ENCODE measurements around the gene ZNF804A. TPM values are rescaled to one million over a fixed set of nuclear protein-coding genes. Genes with fewer than 3 reads are reported as not detected.

Gene ZNF804A
- total and polyA plus RNA-seq, 9 donors: 0.07 to 0.28 (median 0.18) TPM; not detected in 3

GRCh38 chr2:184679219-184680018 lies 81.1 kb downstream of the ZNF804A start:
- intact Hi-C loops (cut with DNase I): no loop called here
- TF ChIP-seq POLR2A (IDR thresholded peaks at IDR 0.05) (no peak), EP300 (IDR thresholded peaks at IDR 0.05) (no peak), CTCF (IDR thresholded peaks at IDR 0.05) (no peak)
- Histone ChIP-seq H3K4me1 (ENCODE audit: insufficient read depth) (no peaks in the 10 kb centered on the region), H3K27me3 (no peaks in the 10 kb centered on the region), H3K4me3 (no peak overlapping the region), H3K36me3 (no peaks in the 10 kb centered on the region), H3K27ac (no peak overlapping the region), H3K9me3 (no peaks in the 10 kb centered on the region)
- WGBS, 3 donors: 88 to 97% (median 95%) methylated on average over 7 of the region's 7 CpGs
- DNase-seq: no peak

GRCh38 chr2:184680825-184681224 lies 82.5 kb downstream of the ZNF804A start:
- intact Hi-C loops (cut with DNase I): no loop called here
- no peak for TF ChIP-seq CTCF (IDR thresholded peaks at IDR 0.05)
- TF ChIP-seq EP300 (IDR thresholded peaks at IDR 0.05): no peak
- no peak for TF ChIP-seq POLR2A (IDR thresholded peaks at IDR 0.05)
- H3K4me3 ChIP-seq: no peak overlapping the region
- no peaks in the 10 kb centered on the region for H3K9me3 ChIP-seq
- no peak overlapping the region for H3K27ac ChIP-seq
- H3K27me3 ChIP-seq: no peaks in the 10 kb centered on the region
- no peak for DNase-seq
- 95 to 100% (median 96%) methylated on average over 2 of the region's 2 CpGs for WGBS, 3 donors
- H3K4me1 ChIP-seq (ENCODE audit: insufficient read depth): no peaks in the 10 kb centered on the region
- no peaks in the 10 kb centered on the region for H3K36me3 ChIP-seq

GRCh38 chr2:184681642-184682321 lies 83.5 kb downstream of the ZNF804A start:
- WGBS, 3 donors: 87 to 92% (median 87%) methylated on average over 10 of the region's 10 CpGs
- Histone ChIP-seq H3K4me3 (no peak overlapping the region), H3K4me1 (ENCODE audit: insufficient read depth) (no peaks in the 10 kb centered on the region), H3K9me3 (no peaks in the 10 kb centered on the region), H3K27ac (no peak overlapping the region), H3K27me3 (no peaks in the 10 kb centered on the region), H3K36me3 (no peaks in the 10 kb centered on the region)
- no peak for DNase-seq
- intact Hi-C loops (cut with DNase I): no loop called here
- no peak for TF ChIP-seq CTCF (IDR thresholded peaks at IDR 0.05)
- TF ChIP-seq POLR2A (IDR thresholded peaks at IDR 0.05): no peak
- no peak for TF ChIP-seq EP300 (IDR thresholded peaks at IDR 0.05)

- Histone ChIP-seq H3K4me1 (ENCODE audit: insufficient read depth) (no peaks in the 10 kb centered on the region), H3K27me3 (no peaks in the 10 kb centered on the region), H3K9me3 (no peaks in the 10 kb centered on the region), H3K27ac (no peak overlapping the region), H3K4me3 (no peak overlapping the region), H3K36me3 (no peaks in the 10 kb centered on the region)
- no peak for DNase-seq
- TF ChIP-seq POLR2A (IDR thresholded peaks at IDR 0.05): no peak
- TF ChIP-seq CTCF (IDR thresholded peaks at IDR 0.05): no peak
- TF ChIP-seq EP300 (IDR thresholded peaks at IDR 0.05): no peak
- intact Hi-C loops (cut with DNase I): no loop called here
- WGBS, 3 donors: 50 to 73% (median 53%) methylated on average over 3 of the region's 3 CpGs
Observed at GRCh38 chr2:184683911-184684310, 85.6 kb downstream of the ZNF804A start.
